Motor neuron (in vitro differentiated cells): ENCODE data around the gene TIGD7. TPM values are rescaled to one million over a fixed set of nuclear protein-coding genes. Genes with fewer than 3 reads are reported as not detected.

Source experiments
- ATAC-seq, 8 experiments: fragments of 200-7000 bp; cut with Tn5 transposase; replicated peaks in 6 of 8; 2 replicates each; pipeline ENCODE4 v1.8.0; 2021; ENCODE audit warnings: mild to moderate bottlenecking in 8 of 8, moderate library complexity in 8 of 8
- H3K27ac ChIP-seq, 2 donors: fragments of 250-450 bp; sonication (Bioruptor Pico); 2 replicates each; pipeline ENCODE4 v1.9.0; 2021; ENCODE audit warnings: antibody characterized with exemption in 2 of 2, mild to moderate bottlenecking in 2 of 2, moderate library complexity in 1 of 2
- H3K4me1 ChIP-seq, 2 donors: fragments of 250-450 bp; sonication (Bioruptor Pico); replicated peaks in 1 of 2; 2 replicates each; pipeline ENCODE4 v1.6.1; 2021; ENCODE audit warnings: antibody characterized with exemption in 2 of 2, mild to moderate bottlenecking in 2 of 2, moderate library complexity in 1 of 2
- H3K4me3 ChIP-seq, 5 donors: fragments of 250-450 bp; sonication (Bioruptor Pico); 2 replicates each; pipeline ENCODE4 v1.9.0; 2021; ENCODE audit warnings: antibody characterized with exemption in 5 of 5, mild to moderate bottlenecking in 5 of 5, moderate library complexity in 4 of 5
- WGBS, 10 experiments: fragments of 450-650 bp; shearing (Covaris generic); methylation state at CpG; one replicate each; pipeline ENCODE4 v1.0.0; 2022; 5-methylcytosine and 5-hydroxymethylcytosine counted together
- in situ Hi-C, 9 experiments: fragments of 400-800 bp; cut with MboI; loops; one replicate each; pipeline ENCODE4 v1.15.0; 2021; ENCODE audit warnings: low sequenced_read_pairs in 9 of 9, low pct_unique_long_range_greater_than_20kb in 2 of 9; ENCODE audit not compliant: unreplicated experiment in 9 of 9
- total RNA-seq, 8 experiments: library from RNA; unstranded; fragments of 300-600 nt; gene quantifications; 2 replicates each; pipeline versions ENCODE4 v1.2.3 to v1.2.4, GENCODE V29; 2022

The TIGD7 gene, protein sequence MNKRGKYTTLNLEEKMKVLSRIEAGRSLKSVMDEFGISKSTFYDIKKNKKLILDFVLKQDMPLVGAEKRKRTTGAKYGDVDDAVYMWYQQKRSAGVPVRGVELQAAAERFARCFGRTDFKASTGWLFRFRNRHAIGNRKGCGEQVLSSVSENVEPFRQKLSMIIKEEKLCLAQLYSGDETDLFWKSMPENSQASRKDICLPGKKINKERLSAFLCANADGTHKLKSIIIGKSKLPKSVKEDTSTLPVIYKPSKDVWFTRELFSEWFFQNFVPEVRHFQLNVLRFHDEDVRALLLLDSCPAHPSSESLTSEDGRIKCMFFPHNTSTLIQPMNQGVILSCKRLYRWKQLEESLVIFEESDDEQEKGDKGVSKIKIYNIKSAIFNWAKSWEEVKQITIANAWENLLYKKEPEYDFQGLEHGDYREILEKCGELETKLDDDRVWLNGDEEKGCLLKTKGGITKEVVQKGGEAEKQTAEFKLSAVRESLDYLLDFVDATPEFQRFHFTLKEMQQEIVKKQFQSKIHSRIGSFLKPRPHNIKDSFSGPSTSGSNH
- total RNA-seq: 10 to 100 TPM in 4 of 8 experiments, 1 to 10 TPM in 4; 6.8 to 19.2 (median 9.9) TPM

DNA sequence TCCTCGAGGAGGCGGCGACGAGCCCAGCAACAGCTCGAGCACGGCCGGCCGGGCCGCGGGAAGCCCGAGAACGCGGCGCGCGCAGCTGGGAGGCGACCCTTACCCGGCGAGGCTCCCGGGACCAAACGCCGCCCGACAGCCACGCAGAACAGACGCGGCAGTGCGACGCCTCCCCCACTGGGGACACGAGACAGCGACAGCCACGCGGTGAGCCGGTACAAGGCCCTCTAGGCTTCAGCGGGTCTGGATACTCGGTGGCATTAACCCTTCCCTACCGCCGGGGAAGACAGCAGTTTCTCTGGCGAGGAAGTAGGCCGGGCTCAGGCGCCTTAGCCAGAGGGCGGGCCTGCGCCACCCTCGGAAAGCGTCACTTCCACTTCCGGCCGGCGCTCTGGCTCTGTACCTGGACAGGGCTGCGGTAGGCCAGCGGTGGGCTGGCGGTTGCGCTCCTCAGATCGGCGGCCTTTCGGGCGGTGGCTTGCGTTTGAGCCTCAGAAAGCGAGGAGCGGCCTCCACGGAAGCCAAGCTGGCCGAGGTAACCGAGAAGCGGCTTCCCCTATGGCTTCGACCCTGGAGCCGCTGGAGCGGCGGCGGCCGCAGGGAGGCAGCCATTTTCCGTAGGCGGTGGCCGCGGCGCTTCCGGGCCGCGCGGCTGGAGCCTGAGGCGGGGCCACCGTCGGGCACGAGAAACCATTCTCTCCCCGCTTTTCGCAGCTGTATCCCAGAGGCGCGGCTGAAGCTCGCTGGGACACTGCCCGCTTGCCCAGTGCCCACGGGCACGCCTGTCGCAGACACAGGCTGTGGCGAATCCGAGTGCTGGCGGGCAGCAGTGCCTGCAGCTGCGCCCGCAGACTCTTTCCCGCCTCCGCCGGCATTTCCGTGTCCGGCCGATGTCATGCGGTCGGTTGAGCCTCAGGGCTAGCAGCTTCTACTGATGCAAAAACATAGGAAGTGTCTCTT, at the start of gene TIGD7, which contains the start of gene ZNF75A:
Gene TIGD7, minus strand, starts transcription at position 322 of the 960 bp plus-strand sequence. CDS start 4,816 bp downstream, outside the sequence.
Gene ZNF75A, plus strand, starts transcription at position 389 of the 960 bp plus-strand sequence. CDS start 2,932 bp downstream, outside the sequence.
- Histone ChIP-seq H3K4me1 (peaks cover 3 to 8% of the 10 kb centered on the region in 2 donors), H3K4me3 (peak within 1 kb of the TSS; percentile 63 to 97 (median 83)), H3K27ac (peak within 1 kb of the TSS; percentile 94 to 98)
- in situ Hi-C loops: no loop called here
- WGBS, 10 experiments: 0 to 7% (median 2%) methylated on average over 4 to 15 of the region's 103 CpGs; no CpG with 5 or more reads in 5 of the 10 experiments
- peak; percentile 96 to 99 (median 98) for ATAC-seq

GRCh38 chr16:3349175-3349574, 43.9 kb upstream of the TIGD7 start:
- 23 to 93% (median 67%) methylated on average over 3 to 10 of the region's 13 CpGs; no CpG with 5 or more reads in 3 of the 10 experiments for WGBS, 10 experiments
- Histone ChIP-seq H3K4me3 (no peak overlapping the region), H3K27ac (no peak overlapping the region), H3K4me1 (no peaks in the 10 kb centered on the region)
- ATAC-seq: no peak
- in situ Hi-C loops: no loop called here

- 0 to 60% (median 18%) methylated on average over 1 to 4 of the region's 4 CpGs; no CpG with 5 or more reads in 2 of the 10 experiments for WGBS, 10 experiments
- Histone ChIP-seq H3K4me1 (no peaks in the 10 kb centered on the region), H3K4me3 (no peak overlapping the region), H3K27ac (no peak overlapping the region)
- in situ Hi-C loops: no loop called here
- ATAC-seq: no peak
Measured at GRCh38 chr16:3348547-3349167, 43.4 kb upstream of the TIGD7 start.

DNA sequence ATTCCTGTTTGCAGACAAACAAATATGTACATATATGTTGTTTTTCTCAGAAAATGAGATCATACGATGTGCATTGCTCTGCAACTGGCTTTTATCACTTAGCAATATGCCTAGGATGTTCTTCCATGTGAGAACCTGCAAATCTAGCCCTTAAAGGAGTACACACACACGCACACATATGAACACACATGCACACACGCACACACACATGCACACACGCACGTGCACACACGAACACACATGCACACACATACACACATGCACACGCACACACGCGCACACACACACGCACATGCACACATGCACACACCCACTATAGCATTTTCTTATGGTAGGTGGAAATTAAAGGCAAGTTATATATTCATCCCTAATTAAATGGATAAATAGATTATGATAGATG, 42.4 kb upstream of the TIGD7 start:
- 20 to 86% (median 55%) methylated on average over 1 to 8 of the region's 10 CpGs for WGBS, 10 experiments
- Histone ChIP-seq H3K4me1 (no peaks in the 10 kb centered on the region), H3K27ac (no peak overlapping the region), H3K4me3 (no peak overlapping the region)
- in situ Hi-C loops: no loop called here
- no peak for ATAC-seq

GRCh38 chr16:3346041-3346440, 40.8 kb upstream of the TIGD7 start:
- in situ Hi-C loops: no loop called here
- 0 to 71% (median 30%) methylated on average over 1 to 2 of the region's 2 CpGs for WGBS, 10 experiments

GRCh38 chr16:3328643-3329042, 23.4 kb upstream of the TIGD7 start:
- ATAC-seq: no peak
- in situ Hi-C loops: no loop called here
- Histone ChIP-seq H3K4me3 (no peak overlapping the region), H3K27ac (no peak overlapping the region), H3K4me1 (no peaks in the 10 kb centered on the region)
- WGBS, 10 experiments: 0 to 50% (median 27%) methylated on average over 1 to 2 of the region's 2 CpGs; no CpG with 5 or more reads in 4 of the 10 experiments

More at GRCh38 chr16:3346041-3346440, 40.8 kb upstream of the TIGD7 start:
- H3K27ac ChIP-seq: no peak overlapping the region
- no peaks in the 10 kb centered on the region for H3K4me1 ChIP-seq
- H3K4me3 ChIP-seq: no peak overlapping the region
- ATAC-seq: no peak

GRCh38 chr16:3328104-3328503, 22.9 kb upstream of the TIGD7 start:
- H3K4me3 ChIP-seq: no peak overlapping the region
- no peaks in the 10 kb centered on the region for H3K4me1 ChIP-seq
- in situ Hi-C loops: no loop called here
- H3K27ac ChIP-seq: no peak overlapping the region
- WGBS, 10 experiments: 19 to 58% (median 51%) methylated on average over 1 to 3 of the region's 3 CpGs; no CpG with 5 or more reads in 2 of the 10 experiments
- ATAC-seq: no peak

- no peak for ATAC-seq
- in situ Hi-C loops: no loop called here
- WGBS, 10 experiments: 0 to 60% (median 47%) methylated on average over 1 to 4 of the region's 4 CpGs
- Histone ChIP-seq H3K4me3 (no peak overlapping the region), H3K4me1 (no peaks in the 10 kb centered on the region), H3K27ac (no peak overlapping the region)
Measured at GRCh38 chr16:3327514-3327913, 22.3 kb upstream of the TIGD7 start.

- H3K27ac ChIP-seq: no peak overlapping the region
- 32 to 100% (median 70%) methylated on average over 1 to 2 of the region's 2 CpGs; no CpG with 5 or more reads in 1 of the 10 experiments for WGBS, 10 experiments
- ATAC-seq: no peak
- no peaks in the 10 kb centered on the region for H3K4me1 ChIP-seq
- in situ Hi-C loops: no loop called here
- no peak overlapping the region for H3K4me3 ChIP-seq
Measured at GRCh38 chr16:3321816-3322215, 16.6 kb upstream of the TIGD7 start.

GRCh38 chr16:3317315-3317999, 12.2 kb upstream of the TIGD7 start:
- H3K4me1 ChIP-seq: no peaks in the 10 kb centered on the region
- H3K27ac ChIP-seq: no peak overlapping the region
- in situ Hi-C loops: no loop called here
- H3K4me3 ChIP-seq: no peak overlapping the region
- WGBS, 10 experiments: 71 to 100% (median 98%) methylated on average over 1 to 3 of the region's 3 CpGs
- no peak for ATAC-seq

DNA sequence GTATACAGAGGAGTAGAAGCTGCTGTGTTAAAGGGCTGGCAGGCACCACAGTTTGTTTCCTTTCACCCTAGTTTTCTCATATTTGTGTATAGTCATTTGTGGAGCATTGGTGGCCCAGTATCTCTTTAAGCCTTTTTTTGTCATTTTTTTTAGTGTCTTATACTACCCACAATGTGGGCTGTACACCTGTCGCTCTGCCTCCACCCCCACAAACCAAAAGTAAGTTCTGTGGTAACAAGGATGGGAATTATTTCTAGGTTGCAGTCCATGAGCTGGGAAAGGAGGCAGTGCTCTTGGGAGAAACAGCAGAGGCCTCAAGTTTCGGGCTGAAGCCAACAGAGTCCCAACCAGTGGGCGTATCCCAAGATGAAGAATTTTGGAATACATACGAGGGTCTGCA, 6.3 kb upstream of the TIGD7 start:
- WGBS, 10 experiments: 80 to 100% (median 100%) methylated on average over 1 to 4 of the region's 4 CpGs
- H3K4me3 ChIP-seq: no peak overlapping the region
- no peak for ATAC-seq
- no peak overlapping the region for H3K27ac ChIP-seq
- in situ Hi-C loops: no loop called here
- no peaks in the 10 kb centered on the region for H3K4me1 ChIP-seq

- Histone ChIP-seq H3K27ac (peak overlapping the region; percentile 94 to 98), H3K4me1 (peaks cover 3 to 8% of the 10 kb centered on the region in 2 donors), H3K4me3 (peak overlapping the region; percentile 63 to 97 (median 83))
- no peak for ATAC-seq
- WGBS, 10 experiments: 33 to 93% (median 78%) methylated on average over 2 to 11 of the region's 11 CpGs; no CpG with 5 or more reads in 1 of the 10 experiments
- in situ Hi-C loops: no loop called here
Measured at GRCh38 chr16:3306078-3306477, 848 bp upstream of the TIGD7 start.
